ENCODE data around the gene PACRG. TPM values are rescaled to one million over a fixed set of nuclear protein-coding genes. Genes with fewer than 3 reads are reported as not detected.
A peak's percentile ranks its signal among the peaks of the same experiment; 100 is the strongest.

The PACRG gene
- total RNA-seq, 6 donors from 2014 or later: 0.52 to 15.3 (median 3.1) TPM

- peak in 1 of 2 donors; percentile 68 for ATAC-seq (ENCODE audit: low FRiP score in 2 of 2)
- Histone ChIP-seq H3K4me3 (no peak overlapping the region), H3K27ac (no peak overlapping the region), H3K9me3 (no peaks in the 10 kb centered on the region), H3K27me3 (no peaks in the 10 kb centered on the region), H3K4me1 (no peaks in the 10 kb centered on the region), H3K36me3 (no peaks in the 10 kb centered on the region)
- DNase-seq: peak in 1 of 2 donors; percentile 59
- WGBS, 2 donors: 79 to 82% methylated on average over 35 of the region's 35 CpGs
- no peak for TF ChIP-seq POLR2A (IDR thresholded peaks at IDR 0.05)
- TF ChIP-seq POLR2AphosphoS5 (IDR thresholded peaks at IDR 0.05): no peak
- no peak for TF ChIP-seq EP300 (IDR thresholded peaks at IDR 0.05)
- TF ChIP-seq CTCF (IDR thresholded peaks at IDR 0.05): no peak
These were observed 421.6 kb downstream of the PACRG start for GRCh38 chr6:163149279-163149848.

- Histone ChIP-seq H3K9me3 (no peaks in the 10 kb centered on the region), H3K4me3 (no peak overlapping the region), H3K36me3 (no peaks in the 10 kb centered on the region), H3K4me1 (no peaks in the 10 kb centered on the region), H3K27ac (no peak overlapping the region), H3K27me3 (no peaks in the 10 kb centered on the region)
- WGBS, 2 donors: 64 to 66% methylated on average over 6 of the region's 6 CpGs
- DNase-seq (no peak), ATAC-seq (ENCODE audit: low FRiP score in 2 of 2) (no peak)
- TF ChIP-seq POLR2AphosphoS5 (IDR thresholded peaks at IDR 0.05) (no peak), POLR2A (IDR thresholded peaks at IDR 0.05) (no peak), CTCF (IDR thresholded peaks at IDR 0.05) (no peak), EP300 (IDR thresholded peaks at IDR 0.05) (no peak)
These were observed 423.4 kb downstream of the PACRG start for GRCh38 chr6:163151212-163151611.

- TF ChIP-seq POLR2A (IDR thresholded peaks at IDR 0.05): no peak
- TF ChIP-seq EP300 (IDR thresholded peaks at IDR 0.05): no peak
- TF ChIP-seq CTCF (IDR thresholded peaks at IDR 0.05): no peak
- TF ChIP-seq POLR2AphosphoS5 (IDR thresholded peaks at IDR 0.05): no peak
- Histone ChIP-seq H3K27ac (no peak overlapping the region), H3K4me1 (no peaks in the 10 kb centered on the region), H3K36me3 (no peaks in the 10 kb centered on the region), H3K4me3 (no peak overlapping the region), H3K27me3 (no peaks in the 10 kb centered on the region), H3K9me3 (no peaks in the 10 kb centered on the region)
- no peak for ATAC-seq (ENCODE audit: low FRiP score in 2 of 2)
- 83 to 90% methylated on average over 6 of the region's 6 CpGs for WGBS, 2 donors
- no peak for DNase-seq
These were observed 424.9 kb downstream of the PACRG start for GRCh38 chr6:163152701-163153100.

GRCh38 chr6:163159110-163159509, 431.3 kb downstream of the PACRG start:
- TF ChIP-seq CTCF (IDR thresholded peaks at IDR 0.05) (no peak), POLR2AphosphoS5 (IDR thresholded peaks at IDR 0.05) (no peak), POLR2A (IDR thresholded peaks at IDR 0.05) (no peak), EP300 (IDR thresholded peaks at IDR 0.05) (no peak)
- H3K36me3 ChIP-seq: no peaks in the 10 kb centered on the region
- no peak overlapping the region for H3K27ac ChIP-seq
- WGBS, 2 donors: 95 to 96% methylated on average over 1 of the region's 1 CpG
- no peaks in the 10 kb centered on the region for H3K9me3 ChIP-seq
- no peaks in the 10 kb centered on the region for H3K27me3 ChIP-seq
- ATAC-seq (ENCODE audit: low FRiP score in 2 of 2) (no peak), DNase-seq (no peak)
- no peak overlapping the region for H3K4me3 ChIP-seq
- H3K4me1 ChIP-seq: no peaks in the 10 kb centered on the region

- Histone ChIP-seq H3K4me3 (no peak overlapping the region), H3K27ac (no peak overlapping the region), H3K4me1 (no peaks in the 10 kb centered on the region), H3K9me3 (no peaks in the 10 kb centered on the region), H3K36me3 (no peaks in the 10 kb centered on the region), H3K27me3 (no peaks in the 10 kb centered on the region)
- TF ChIP-seq EP300 (IDR thresholded peaks at IDR 0.05): no peak
- TF ChIP-seq POLR2AphosphoS5 (IDR thresholded peaks at IDR 0.05): no peak
- TF ChIP-seq POLR2A (IDR thresholded peaks at IDR 0.05): no peak
- no peak for TF ChIP-seq CTCF (IDR thresholded peaks at IDR 0.05)
- 76 to 82% methylated on average over 10 of the region's 10 CpGs for WGBS, 2 donors
- ATAC-seq (ENCODE audit: low FRiP score in 2 of 2): no peak
- no peak for DNase-seq
These were observed 431.9 kb downstream of the PACRG start for GRCh38 chr6:163159689-163160088.

Data from upper lobe of left lung (tissue), 6 donors.